Measurements from ENCODE around the gene RAD51B. TPM values are rescaled to one million over a fixed set of nuclear protein-coding genes. Genes with fewer than 3 reads are reported as not detected.

RAD51B gene
- total RNA-seq, 1 experiment from 2014 or later = 29.9 TPM

- Histone ChIP-seq H2AFZ (no peak overlapping the region), H4K20me1 (ENCODE audit: insufficient read depth) (no peaks in the 10 kb centered on the region), H3K9me2 (ENCODE audit: insufficient read depth) (no peaks in the 10 kb centered on the region), H3F3A (ENCODE audit: insufficient read depth, low read depth) (peaks cover 47% of the 10 kb centered on the region), H3K36me3 (ENCODE audit: low read depth) (peaks cover 8% of the 10 kb centered on the region), H3K4me3 (no peak overlapping the region), H3K27ac (peak overlapping the region; percentile 77), H3K4me1 (replicated peaks; ENCODE audit: insufficient read depth) (peaks cover 24% of the 10 kb centered on the region), H3K4me2 (peak overlapping the region; percentile 18), H3K27me3 (ENCODE audit: insufficient read depth, low read depth) (no peaks in the 10 kb centered on the region), H3K79me2 (ENCODE audit: low read depth) (0 out of 2 replicates have a peak, but pooled peaks cover 3% of the 10 kb centered on the region), H3K9me3 (ENCODE audit: insufficient read depth, low read depth) (peaks cover 13% of the 10 kb centered on the region)
- BruUV-seq (replicated peaks) = no TSS peak
- POLR2A ChIA-PET (ENCODE audit: unreplicated experiment) = interaction anchor here (0.6 to 1.0 kb wide), 2 partner anchors 11 to 116 kb away, joined by 3 to 10 read pairs; no protein-coding TSS in a partner anchor
- intact Hi-C loops (cut with micrococcal nuclease; ENCODE audit: unreplicated experiment) = no loop called here
- CTCF ChIA-PET = no interaction called here
- TF ChIP-seq, protein P1, sequence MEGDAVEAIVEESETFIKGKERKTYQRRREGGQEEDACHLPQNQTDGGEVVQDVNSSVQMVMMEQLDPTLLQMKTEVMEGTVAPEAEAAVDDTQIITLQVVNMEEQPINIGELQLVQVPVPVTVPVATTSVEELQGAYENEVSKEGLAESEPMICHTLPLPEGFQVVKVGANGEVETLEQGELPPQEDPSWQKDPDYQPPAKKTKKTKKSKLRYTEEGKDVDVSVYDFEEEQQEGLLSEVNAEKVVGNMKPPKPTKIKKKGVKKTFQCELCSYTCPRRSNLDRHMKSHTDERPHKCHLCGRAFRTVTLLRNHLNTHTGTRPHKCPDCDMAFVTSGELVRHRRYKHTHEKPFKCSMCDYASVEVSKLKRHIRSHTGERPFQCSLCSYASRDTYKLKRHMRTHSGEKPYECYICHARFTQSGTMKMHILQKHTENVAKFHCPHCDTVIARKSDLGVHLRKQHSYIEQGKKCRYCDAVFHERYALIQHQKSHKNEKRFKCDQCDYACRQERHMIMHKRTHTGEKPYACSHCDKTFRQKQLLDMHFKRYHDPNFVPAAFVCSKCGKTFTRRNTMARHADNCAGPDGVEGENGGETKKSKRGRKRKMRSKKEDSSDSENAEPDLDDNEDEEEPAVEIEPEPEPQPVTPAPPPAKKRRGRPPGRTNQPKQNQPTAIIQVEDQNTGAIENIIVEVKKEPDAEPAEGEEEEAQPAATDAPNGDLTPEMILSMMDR (conservative IDR thresholded peaks at IDR 0.05) = no peak
- no peak for TF ChIP-seq EZH2 (IDR thresholded peaks at IDR 0.05; ENCODE audit: low read depth)
- DNase-seq = no peak
These were observed 716.4 kb downstream of the RAD51B start for GRCh38 chr14:68536018-68536410.

DNA sequence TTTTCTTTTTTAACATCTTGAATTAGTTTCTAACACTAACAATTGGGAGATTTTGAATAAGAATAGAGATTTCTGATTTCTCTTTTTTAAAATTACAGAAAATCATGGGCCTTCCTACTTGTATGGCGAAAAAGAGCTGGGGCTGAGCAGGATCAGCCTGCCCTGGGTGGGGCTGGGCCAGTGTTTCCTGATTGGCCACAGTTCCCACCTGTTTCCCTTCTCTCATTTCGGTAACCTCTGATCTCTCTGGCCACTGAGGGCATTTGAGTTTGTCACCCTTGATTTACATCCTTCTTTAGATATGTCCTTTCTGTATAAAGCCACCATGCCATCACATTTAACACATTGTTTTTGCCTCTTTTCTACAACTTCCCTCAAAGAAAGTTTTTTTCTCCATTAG lies 719.1 kb downstream of the RAD51B start:
- ChIA-PET CTCF (no interaction called here), POLR2A (ENCODE audit: unreplicated experiment) (no interaction called here)
- no peak for DNase-seq
- Histone ChIP-seq H3K9me2 (ENCODE audit: insufficient read depth) (no peaks in the 10 kb centered on the region), H3K36me3 (ENCODE audit: low read depth) (peaks cover 15% of the 10 kb centered on the region), H4K20me1 (ENCODE audit: insufficient read depth) (no peaks in the 10 kb centered on the region), H3K9me3 (ENCODE audit: insufficient read depth, low read depth) (peaks cover 10% of the 10 kb centered on the region; the same call in 1 of the 2 replicates), H3F3A (ENCODE audit: insufficient read depth, low read depth) (peaks cover 54% of the 10 kb centered on the region), H3K27me3 (ENCODE audit: insufficient read depth, low read depth) (no peaks in the 10 kb centered on the region), H3K4me3 (no peak overlapping the region), H3K27ac (no peak overlapping the region), H3K4me1 (replicated peaks; ENCODE audit: insufficient read depth) (peaks cover 24% of the 10 kb centered on the region), H2AFZ (no peak overlapping the region), H3K79me2 (ENCODE audit: low read depth) (no peaks in the 10 kb centered on the region), H3K4me2 (no peak overlapping the region)
- intact Hi-C loops (cut with micrococcal nuclease; ENCODE audit: unreplicated experiment) = no loop called here
- no TSS peak for BruUV-seq (replicated peaks)
- TF ChIP-seq, protein P1 (conservative IDR thresholded peaks at IDR 0.05) = no peak
- no peak for TF ChIP-seq EZH2 (IDR thresholded peaks at IDR 0.05; ENCODE audit: low read depth)

- CTCF ChIA-PET = no interaction called here
These were observed 719.7 kb downstream of the RAD51B start for GRCh38 chr14:68539241-68539737.

More at GRCh38 chr14:68539241-68539737, 719.7 kb downstream of the RAD51B start:
- no peak for DNase-seq
- intact Hi-C loops (cut with micrococcal nuclease; ENCODE audit: unreplicated experiment) = no loop called here
- TF ChIP-seq EZH2 (IDR thresholded peaks at IDR 0.05; ENCODE audit: low read depth) = no peak
- Histone ChIP-seq H3K27me3 (ENCODE audit: insufficient read depth, low read depth) (no peaks in the 10 kb centered on the region), H3K36me3 (ENCODE audit: low read depth) (peaks cover 18% of the 10 kb centered on the region), H3K9me3 (ENCODE audit: insufficient read depth, low read depth) (peaks cover 10% of the 10 kb centered on the region; the same call in 1 of the 2 replicates), H3K79me2 (ENCODE audit: low read depth) (no peaks in the 10 kb centered on the region), H2AFZ (no peak overlapping the region), H3K4me1 (replicated peaks; ENCODE audit: insufficient read depth) (peaks cover 24% of the 10 kb centered on the region), H3K4me3 (no peak overlapping the region), H3F3A (ENCODE audit: insufficient read depth, low read depth) (peaks cover 48% of the 10 kb centered on the region), H3K4me2 (no peak overlapping the region), H3K27ac (no peak overlapping the region), H3K9me2 (ENCODE audit: insufficient read depth) (no peaks in the 10 kb centered on the region), H4K20me1 (ENCODE audit: insufficient read depth) (no peaks in the 10 kb centered on the region)
- POLR2A ChIA-PET (ENCODE audit: unreplicated experiment) = interaction anchor here (0.7 kb wide), 1 partner anchor 143 kb away, joined by 32 read pairs; no protein-coding TSS in a partner anchor
- no TSS peak for BruUV-seq (replicated peaks)
